Measurements from ENCODE around the gene TOMM20. TPM values are rescaled to one million over a fixed set of nuclear protein-coding genes. Genes with fewer than 3 reads are reported as not detected.
"Not testable (repeated sequence)": the region's sequence is repeated elsewhere in the genome, so short reads cannot be mapped to it uniquely, and the experiment has no call there.

The TOMM20 gene
- total RNA-seq, 1 donor from 2014 or later: 101 TPM

DNA sequence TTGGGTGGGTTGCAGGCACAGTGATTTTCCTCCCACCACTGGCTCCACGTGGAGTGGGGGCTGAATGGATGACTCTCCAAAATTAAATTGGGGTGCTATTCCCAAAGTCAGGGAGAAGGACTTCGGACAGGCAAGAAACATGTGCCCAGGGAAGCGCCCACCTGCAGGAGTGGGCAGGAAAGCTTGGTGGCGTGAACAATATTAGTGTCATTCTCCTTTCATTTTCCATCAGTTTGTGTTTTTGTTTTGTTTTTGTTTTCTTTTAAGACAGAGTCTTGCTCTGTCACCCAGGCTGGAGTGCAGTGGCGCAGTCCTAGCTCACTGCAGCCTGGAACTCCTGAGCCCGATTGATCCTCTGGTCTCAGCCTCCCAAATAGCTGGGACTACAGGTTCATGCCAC lies 30.1 kb downstream of the TOMM20 start:
- TF ChIP-seq, protein P1, sequence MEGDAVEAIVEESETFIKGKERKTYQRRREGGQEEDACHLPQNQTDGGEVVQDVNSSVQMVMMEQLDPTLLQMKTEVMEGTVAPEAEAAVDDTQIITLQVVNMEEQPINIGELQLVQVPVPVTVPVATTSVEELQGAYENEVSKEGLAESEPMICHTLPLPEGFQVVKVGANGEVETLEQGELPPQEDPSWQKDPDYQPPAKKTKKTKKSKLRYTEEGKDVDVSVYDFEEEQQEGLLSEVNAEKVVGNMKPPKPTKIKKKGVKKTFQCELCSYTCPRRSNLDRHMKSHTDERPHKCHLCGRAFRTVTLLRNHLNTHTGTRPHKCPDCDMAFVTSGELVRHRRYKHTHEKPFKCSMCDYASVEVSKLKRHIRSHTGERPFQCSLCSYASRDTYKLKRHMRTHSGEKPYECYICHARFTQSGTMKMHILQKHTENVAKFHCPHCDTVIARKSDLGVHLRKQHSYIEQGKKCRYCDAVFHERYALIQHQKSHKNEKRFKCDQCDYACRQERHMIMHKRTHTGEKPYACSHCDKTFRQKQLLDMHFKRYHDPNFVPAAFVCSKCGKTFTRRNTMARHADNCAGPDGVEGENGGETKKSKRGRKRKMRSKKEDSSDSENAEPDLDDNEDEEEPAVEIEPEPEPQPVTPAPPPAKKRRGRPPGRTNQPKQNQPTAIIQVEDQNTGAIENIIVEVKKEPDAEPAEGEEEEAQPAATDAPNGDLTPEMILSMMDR (conservative IDR thresholded peaks at IDR 0.05; ENCODE audit: low read depth, low read length): no peak
- DNase-seq (ENCODE audit: low read depth): no peak
- no peak overlapping the region for H3K4me3 ChIP-seq (ENCODE audit: low read depth, low read length)

DNA sequence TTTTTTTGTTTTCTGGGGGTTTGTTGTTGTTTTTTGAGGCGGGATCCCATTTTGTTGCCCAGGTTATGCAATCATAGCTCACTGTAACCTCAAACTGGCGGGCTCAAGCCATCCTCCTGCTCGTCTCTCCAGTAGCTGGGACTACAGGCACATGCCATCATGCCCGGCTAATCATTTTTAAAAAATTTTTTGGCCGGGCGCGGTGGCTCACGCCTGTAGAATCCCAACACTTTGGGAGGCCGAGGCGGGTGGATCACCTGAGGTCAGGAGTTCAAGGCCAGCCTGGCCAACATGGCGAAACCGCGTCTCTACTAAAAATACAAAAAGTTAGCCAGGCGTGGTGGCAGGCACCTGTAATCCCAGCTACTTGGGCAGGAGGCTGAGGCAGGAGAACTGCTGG lies 31.1 kb downstream of the TOMM20 start:
- not testable (repeated sequence) for DNase-seq (ENCODE audit: low read depth)

DNA sequence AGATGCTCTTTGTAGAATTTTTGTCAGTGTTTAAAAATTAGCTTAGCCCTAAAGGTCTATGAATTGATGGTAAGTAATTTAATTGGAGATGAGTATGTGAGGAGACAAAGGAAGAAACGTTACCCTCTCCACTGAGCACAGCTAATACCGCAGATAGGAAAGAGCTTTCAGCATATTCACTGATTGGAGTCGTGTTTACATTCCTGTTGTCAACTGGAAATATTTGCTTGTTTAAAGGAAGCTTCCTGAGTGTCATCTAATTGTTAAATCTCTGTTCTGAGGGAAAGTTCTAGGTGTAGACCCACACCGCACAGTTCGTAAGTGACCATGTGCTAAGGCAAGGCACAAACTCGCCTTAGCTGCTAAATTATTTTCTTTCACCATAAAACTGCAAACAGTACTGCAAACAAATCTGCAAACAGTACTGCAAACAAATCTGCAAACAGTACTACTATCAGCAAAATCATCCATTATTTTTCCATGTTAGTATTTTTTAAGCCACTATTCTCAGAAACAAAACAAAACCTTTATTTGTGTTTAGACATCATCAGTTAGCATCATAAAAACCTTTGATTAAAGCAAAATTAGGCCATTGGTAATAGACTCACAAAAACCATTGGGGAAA lies 32.6 kb downstream of the TOMM20 start:
- TF ChIP-seq, protein P1 (conservative IDR thresholded peaks at IDR 0.05; ENCODE audit: low read depth, low read length): no peak
- DNase-seq (ENCODE audit: low read depth): no peak
- no peak overlapping the region for H3K4me3 ChIP-seq (ENCODE audit: low read depth, low read length)

More for the DNA sequence above, 31.1 kb downstream of the TOMM20 start:
- not testable (repeated sequence) for H3K4me3 ChIP-seq (ENCODE audit: low read depth, low read length)

GRCh38 chr1:235093696-235094592 lies 34.7 kb downstream of the TOMM20 start:
- peak overlapping the region; percentile 13 for H3K4me3 ChIP-seq (ENCODE audit: low read depth, low read length)
- TF ChIP-seq, protein P1 (conservative IDR thresholded peaks at IDR 0.05; ENCODE audit: low read depth, low read length): peak; percentile 90
- DNase-seq (ENCODE audit: low read depth): no peak

DNA sequence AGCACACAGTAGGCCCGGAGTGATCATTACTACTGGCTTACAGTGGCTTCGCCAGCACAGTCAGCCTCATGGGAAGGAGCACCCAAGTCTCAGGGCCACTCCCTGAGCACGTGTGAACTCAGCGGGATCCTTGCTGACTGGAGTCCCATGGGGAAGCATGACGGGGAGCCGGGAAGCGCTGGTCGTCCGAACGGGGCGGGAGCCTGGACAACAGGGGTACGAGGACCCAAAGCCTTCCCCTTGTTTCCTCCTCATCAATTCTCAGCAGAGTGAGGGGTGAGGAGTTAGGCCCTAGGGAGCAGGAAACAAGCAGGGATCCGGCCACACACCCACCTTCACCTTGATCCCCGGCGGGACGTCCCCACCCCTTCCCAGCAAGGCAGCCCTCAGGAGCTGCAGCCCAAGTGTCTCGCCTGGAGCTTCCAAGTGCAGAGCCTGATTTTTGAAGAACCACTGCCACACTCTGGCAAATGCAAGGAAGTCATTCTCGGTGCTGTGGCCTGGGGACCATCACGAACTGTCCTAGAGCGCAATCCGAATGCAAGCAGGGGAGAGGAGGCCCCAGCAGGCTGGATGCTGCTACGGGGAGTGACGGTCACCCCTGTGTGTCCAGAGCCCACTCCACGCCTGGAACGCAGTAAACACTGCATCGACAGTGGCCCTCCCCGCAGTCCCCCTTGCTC lies 35.5 kb downstream of the TOMM20 start:
- DNase-seq (ENCODE audit: low read depth): no peak
- TF ChIP-seq, protein P1 (conservative IDR thresholded peaks at IDR 0.05; ENCODE audit: low read depth, low read length): peak; percentile 43
- H3K4me3 ChIP-seq (ENCODE audit: low read depth, low read length): peak overlapping the region; percentile 13

GRCh38 chr1:235092415-235092814 lies 36.2 kb downstream of the TOMM20 start:
- not testable (repeated sequence) for H3K4me3 ChIP-seq (ENCODE audit: low read depth, low read length); DNase-seq (ENCODE audit: low read depth)

- not testable (repeated sequence) for DNase-seq (ENCODE audit: low read depth); H3K4me3 ChIP-seq (ENCODE audit: low read depth, low read length)
Observed at GRCh38 chr1:235092045-235092406, 36.6 kb downstream of the TOMM20 start.

GRCh38 chr1:235091319-235092044 lies 37.2 kb downstream of the TOMM20 start:
- H3K4me3 ChIP-seq (ENCODE audit: low read depth, low read length); DNase-seq (ENCODE audit: low read depth): not testable (repeated sequence)
